Spinal cord (tissue), 10 donors: ENCODE measurements around the gene SLC16A6. TPM values are rescaled to one million over a fixed set of nuclear protein-coding genes. Genes with fewer than 3 reads are reported as not detected.

Experiments
- DNase-seq, 6 donors: peaks; one replicate each; pipeline versions ENCODE4 v3.0.0 to v3.0.0-alpha.2; 2013 to 2015; ENCODE audit warnings: low spot score in 6 of 6, low read depth in 4 of 6
- H3K27ac ChIP-seq: one replicate; pipeline ENCODE4 v1.5.1; 2013; ENCODE audit warnings: low read depth, low read length, control low read depth
- H3K27me3 ChIP-seq: one replicate; pipeline ENCODE4 v1.6.1; 2013; ENCODE audit warnings: low read length; ENCODE audit not compliant: control insufficient read depth, insufficient read depth
- H3K36me3 ChIP-seq: one replicate; pipeline ENCODE4 v1.6.1; 2013; ENCODE audit warnings: low read length; ENCODE audit not compliant: control insufficient read depth, insufficient read depth
- H3K4me1 ChIP-seq: one replicate; pipeline ENCODE4 v1.6.1; 2013; ENCODE audit warnings: low read length; ENCODE audit not compliant: control insufficient read depth, insufficient read depth
- H3K4me3 ChIP-seq: one replicate; pipeline ENCODE4 v1.5.1; 2013; ENCODE audit warnings: low read depth, low read length, control low read depth
- H3K9me3 ChIP-seq: one replicate; pipeline ENCODE4 v1.6.1; 2013; ENCODE audit warnings: low read length; ENCODE audit not compliant: control insufficient read depth, insufficient read depth
- WGBS: methylation state at CpG from one replicate; pipeline ENCODE4 v1.1.5; 2013; ENCODE audit warnings: missing lambda C conversion rate; ENCODE audit not compliant: insufficient coverage; 5-methylcytosine and 5-hydroxymethylcytosine counted together
- polyA plus RNA-seq, 2 donors: library from polyadenylated mRNA; unstranded; fragments of 120-200 nt; gene quantifications; one replicate each; pipeline ENCODE4 v1.2.1, GENCODE V29; 2013; ENCODE audit not compliant: insufficient read length in 2 of 2
- total RNA-seq, 2 donors: library from RNA; depleted of rRNA in 1 of 2; stranded (reverse); fragments of 120-200 nt in 1 of 2; fragments of >200 nt in 1 of 2; gene quantifications; one replicate each; pipeline versions ENCODE4 v1.2.3 to v1.2.4, GENCODE V29; 2013 to 2014
- donor health status: healthy.

SLC16A6 gene
- total and polyA plus RNA-seq, 4 donors: 2.3 to 36.5 (median 9.4) TPM

GRCh38 chr17:68301438-68301959 lies 10.6 kb upstream of the SLC16A6 start:
- H3K4me1 ChIP-seq: no peaks in the 10 kb centered on the region
- 69% methylated on average over 9 of the region's 9 CpGs for WGBS

GRCh38 chr17:68299817-68300216 lies 8.9 kb upstream of the SLC16A6 start:
- no peak overlapping the region for H3K27ac ChIP-seq
- H3K27me3 ChIP-seq: no peaks in the 10 kb centered on the region
- H3K4me3 ChIP-seq: no peak overlapping the region
- no peaks in the 10 kb centered on the region for H3K9me3 ChIP-seq
- no peaks in the 10 kb centered on the region for H3K4me1 ChIP-seq
- DNase-seq: no peak
- WGBS: 100% methylated on average over 3 of the region's 3 CpGs
- H3K36me3 ChIP-seq: no peaks in the 10 kb centered on the region

More at GRCh38 chr17:68301438-68301959, 10.6 kb upstream of the SLC16A6 start:
- peak in 1 of 6 donors; percentile 23 for DNase-seq
- Histone ChIP-seq H3K36me3 (no peaks in the 10 kb centered on the region), H3K27ac (peak overlapping the region; percentile 65), H3K4me3 (no peak overlapping the region), H3K9me3 (no peaks in the 10 kb centered on the region), H3K27me3 (no peaks in the 10 kb centered on the region)

- H3K27ac ChIP-seq: no peak overlapping the region
- H3K4me1 ChIP-seq: peaks cover 7% of the 10 kb centered on the region
- H3K36me3 ChIP-seq: no peaks in the 10 kb centered on the region
- no peaks in the 10 kb centered on the region for H3K9me3 ChIP-seq
- no peak for DNase-seq
- no peak overlapping the region for H3K4me3 ChIP-seq
- H3K27me3 ChIP-seq: no peaks in the 10 kb centered on the region
Observed at GRCh38 chr17:68298601-68299000, 7.7 kb upstream of the SLC16A6 start.

- Histone ChIP-seq H3K9me3 (no peaks in the 10 kb centered on the region), H3K36me3 (no peaks in the 10 kb centered on the region)
- no peak for DNase-seq
Observed at GRCh38 chr17:68297195-68297594, 6.3 kb upstream of the SLC16A6 start.

GRCh38 chr17:68296217-68297191 lies 5.6 kb upstream of the SLC16A6 start:
- Histone ChIP-seq H3K27me3 (peaks cover 6% of the 10 kb centered on the region), H3K9me3 (no peaks in the 10 kb centered on the region), H3K4me1 (peaks cover 13% of the 10 kb centered on the region), H3K4me3 (no peak overlapping the region), H3K36me3 (no peaks in the 10 kb centered on the region), H3K27ac (no peak overlapping the region)
- WGBS: 93% methylated on average over 8 of the region's 18 CpGs
- DNase-seq: no peak

More at GRCh38 chr17:68297195-68297594, 6.3 kb upstream of the SLC16A6 start:
- 57% methylated on average over 1 of the region's 4 CpGs for WGBS
- Histone ChIP-seq H3K4me1 (peaks cover 13% of the 10 kb centered on the region), H3K27ac (no peak overlapping the region), H3K27me3 (peaks cover 6% of the 10 kb centered on the region), H3K4me3 (no peak overlapping the region)

- DNase-seq: no peak
- WGBS: 84% methylated on average over 5 of the region's 7 CpGs
- Histone ChIP-seq H3K36me3 (no peaks in the 10 kb centered on the region), H3K27ac (no peak overlapping the region), H3K9me3 (no peaks in the 10 kb centered on the region), H3K27me3 (peaks cover 12% of the 10 kb centered on the region), H3K4me3 (no peak overlapping the region), H3K4me1 (peaks cover 23% of the 10 kb centered on the region)
Observed at GRCh38 chr17:68295086-68295485, 4.2 kb upstream of the SLC16A6 start.

- Histone ChIP-seq H3K36me3 (no peaks in the 10 kb centered on the region), H3K27ac (no peak overlapping the region), H3K9me3 (no peaks in the 10 kb centered on the region), H3K4me1 (peaks cover 26% of the 10 kb centered on the region), H3K27me3 (peaks cover 12% of the 10 kb centered on the region), H3K4me3 (no peak overlapping the region)
- DNase-seq: no peak
- 100% methylated on average over 1 of the region's 4 CpGs for WGBS
Observed at GRCh38 chr17:68294617-68295016, 3.7 kb upstream of the SLC16A6 start.

GRCh38 chr17:68294196-68294555 lies 3.2 kb upstream of the SLC16A6 start:
- peaks cover 12% of the 10 kb centered on the region for H3K27me3 ChIP-seq
- H3K36me3 ChIP-seq: no peaks in the 10 kb centered on the region
- H3K4me1 ChIP-seq: peaks cover 26% of the 10 kb centered on the region
- H3K27ac ChIP-seq: no peak overlapping the region
- no peak overlapping the region for H3K4me3 ChIP-seq
- peak in 1 of 6 donors; percentile 34 for DNase-seq
- H3K9me3 ChIP-seq: no peaks in the 10 kb centered on the region
- WGBS: 8% methylated on average over 2 of the region's 3 CpGs

GRCh38 chr17:68293490-68294195 lies 2.7 kb upstream of the SLC16A6 start:
- 47% methylated on average over 3 of the region's 6 CpGs for WGBS
- Histone ChIP-seq H3K27ac (no peak overlapping the region), H3K27me3 (peaks cover 12% of the 10 kb centered on the region), H3K9me3 (no peaks in the 10 kb centered on the region), H3K4me3 (no peak overlapping the region), H3K4me1 (peaks cover 26% of the 10 kb centered on the region), H3K36me3 (no peaks in the 10 kb centered on the region)
- DNase-seq: no peak
